Vagina (tissue), 2 donors: ENCODE measurements around the gene C16orf54.
"Not testable (repeated sequence)": the region's sequence is repeated elsewhere in the genome, so short reads cannot be mapped to it uniquely, and the experiment has no call there.

Experiments used
- POLR2A ChIP-seq, 2 donors: fragments of 450-650 bp; IDR thresholded peaks; one replicate each; pipeline ENCODE4 v1.6.1; 2017; ENCODE audit warnings: antibody characterized with exemption in 2 of 2, mild to moderate bottlenecking in 2 of 2, moderate library complexity in 2 of 2
- POLR2AphosphoS5 ChIP-seq, 2 donors: sonication (generic); formaldehyde crosslinking; IDR thresholded peaks; one replicate each; pipeline ENCODE4 v1.9.0; 2017; ENCODE audit warnings: antibody characterized with exemption in 2 of 2, mild to moderate bottlenecking in 2 of 2, low read depth in 1 of 2; ENCODE audit not compliant: insufficient read depth in 1 of 2
- TF ChIP-seq, protein P1 (sequence below), 3 experiments: fragments of 450-650 bp in 2 of 3; fragments of 200-600 bp in 1 of 3; sonication (generic) in 1 of 3; IDR thresholded peaks; one replicate each; pipeline ENCODE4 v1.5.1; 2017 to 2019; ENCODE audit warnings: antibody characterized with exemption in 3 of 3, mild to moderate bottlenecking in 2 of 3, moderate library complexity in 2 of 3

DNA sequence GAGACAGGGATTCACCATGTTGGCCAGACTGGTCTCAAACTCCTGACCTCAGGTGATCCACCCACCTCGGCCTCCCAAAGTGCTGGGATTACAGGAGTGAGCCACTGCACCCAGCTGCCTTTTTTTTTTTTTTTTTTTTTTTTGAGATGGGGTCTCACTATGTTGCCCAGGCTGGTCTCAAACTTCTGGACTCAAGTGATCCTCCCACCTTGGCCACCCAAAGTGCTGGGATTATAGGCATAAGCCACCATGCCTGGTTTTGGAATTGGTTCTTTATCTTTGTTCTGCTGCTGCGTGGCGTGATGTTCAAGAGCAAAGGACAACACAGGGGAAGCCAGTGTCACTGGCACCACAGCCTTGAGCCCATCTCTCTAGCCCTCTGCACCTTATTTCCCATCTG is 50.1 kb downstream of the C16orf54 start:
- TF ChIP-seq, protein P1, sequence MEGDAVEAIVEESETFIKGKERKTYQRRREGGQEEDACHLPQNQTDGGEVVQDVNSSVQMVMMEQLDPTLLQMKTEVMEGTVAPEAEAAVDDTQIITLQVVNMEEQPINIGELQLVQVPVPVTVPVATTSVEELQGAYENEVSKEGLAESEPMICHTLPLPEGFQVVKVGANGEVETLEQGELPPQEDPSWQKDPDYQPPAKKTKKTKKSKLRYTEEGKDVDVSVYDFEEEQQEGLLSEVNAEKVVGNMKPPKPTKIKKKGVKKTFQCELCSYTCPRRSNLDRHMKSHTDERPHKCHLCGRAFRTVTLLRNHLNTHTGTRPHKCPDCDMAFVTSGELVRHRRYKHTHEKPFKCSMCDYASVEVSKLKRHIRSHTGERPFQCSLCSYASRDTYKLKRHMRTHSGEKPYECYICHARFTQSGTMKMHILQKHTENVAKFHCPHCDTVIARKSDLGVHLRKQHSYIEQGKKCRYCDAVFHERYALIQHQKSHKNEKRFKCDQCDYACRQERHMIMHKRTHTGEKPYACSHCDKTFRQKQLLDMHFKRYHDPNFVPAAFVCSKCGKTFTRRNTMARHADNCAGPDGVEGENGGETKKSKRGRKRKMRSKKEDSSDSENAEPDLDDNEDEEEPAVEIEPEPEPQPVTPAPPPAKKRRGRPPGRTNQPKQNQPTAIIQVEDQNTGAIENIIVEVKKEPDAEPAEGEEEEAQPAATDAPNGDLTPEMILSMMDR (IDR thresholded peaks at IDR 0.05), result not testable (repeated sequence)
- TF ChIP-seq POLR2A (IDR thresholded peaks at IDR 0.05); POLR2AphosphoS5 (IDR thresholded peaks at IDR 0.05; ENCODE audit: insufficient read depth in 1 of 2, low read depth in 1 of 2): not testable (repeated sequence)
